HCT116 (cell line): ENCODE data around the gene ZNHIT6. TPM values are rescaled to one million over a fixed set of nuclear protein-coding genes. Genes with fewer than 3 reads are reported as not detected.

ENCODE experiments used
- ATAC-seq: fragments of 200-7000 bp; cut with Tn5 transposase; 2 replicates; pipeline ENCODE4 v1.9.1; 2020; ENCODE audit warnings: mild to moderate bottlenecking, moderate library complexity
- BruUV-seq: library from RNA; stranded (reverse); fragments of 400-500 nt; replicated peaks from 2 replicates; lab custom pipeline; 2021; lab: Mats Ljungman, UMichigan
- CTCF ChIA-PET: fragments of 300-600 bp; sonication (Branson Sonifier 250); formaldehyde crosslinking; loops from one replicate; lab custom pipeline; 2021; ENCODE audit warnings: antibody characterized with exemption; lab: Charles Lee
- POLR2A ChIA-PET: fragments of 300-600, 350-600 bp; sonication (Branson Sonifier 250); formaldehyde crosslinking; loops from one replicate; lab custom pipeline; 2021; ENCODE audit warnings: antibody characterized with exemption; lab: Charles Lee
- RAD21 ChIA-PET, 2 experiments: fragments of 300-600 bp; sonication (Branson Sonifier 250); formaldehyde crosslinking; loops; one replicate each; lab custom pipeline; 2023; ENCODE audit warnings: low total read pairs in 2 of 2; ENCODE audit not compliant: uncharacterized antibody in 2 of 2, unreplicated experiment in 2 of 2, low non-redundant PET in 1 of 2; lab: Charles Lee
- DNase-seq: peaks from one replicate; pipeline ENCODE4 v3.0.0-alpha.2; 2010; ENCODE audit warnings: low read depth, low spot score
- H2AFZ ChIP-seq: fragments of 200-600 bp; shearing (Covaris generic), sonication (generic); 2 replicates; pipeline ENCODE4 v1.6.1; 2017; ENCODE audit warnings: low read depth, mixed run types, mixed read lengths, antibody characterized with exemption, low read length; ENCODE audit not compliant: poor library complexity, severe bottlenecking
- H3K27ac ChIP-seq: 2 replicates; pipeline ENCODE4 v1.5.1; 2012; ENCODE audit warnings: low read depth, low read length
- H3K27me3 ChIP-seq: fragments of 200-600 bp; sonication (generic); 2 replicates; pipeline ENCODE4 v1.6.1; 2016; ENCODE audit warnings: mixed run types, low read length, mixed read lengths; ENCODE audit not compliant: insufficient read depth
- H3K36me3 ChIP-seq, 2 experiments: fragments of 200-500 bp in 1 of 2; fragments of 200-600 bp in 1 of 2; sonication (Bioruptor generic) in 1 of 2; sonication (generic) in 1 of 2; 2 replicates each; pipeline versions ENCODE4 v1.5.1 to v1.6.1; 2014 to 2016; ENCODE audit warnings: low read length in 2 of 2, inconsistent platforms in 1 of 2, mixed read lengths in 1 of 2, mixed run types in 1 of 2; ENCODE audit not compliant: insufficient read depth in 2 of 2, control insufficient read depth in 1 of 2
- H3K4me1 ChIP-seq, 2 experiments: fragments of 200-600 bp in 1 of 2; sonication (generic) in 1 of 2; 2 replicates each; pipeline versions ENCODE4 v1.5.1 to v1.6.1; 2012 to 2017; ENCODE audit warnings: low read length in 2 of 2, inconsistent platforms in 1 of 2, mild to moderate bottlenecking in 1 of 2, mixed read lengths in 1 of 2, mixed run types in 1 of 2, moderate library complexity in 1 of 2; ENCODE audit not compliant: insufficient read depth in 2 of 2, control insufficient read depth in 1 of 2
- H3K4me2 ChIP-seq: fragments of 200-600 bp; sonication (generic); 2 replicates; pipeline ENCODE4 v1.6.1; 2017; ENCODE audit warnings: mixed run types, low read length, mixed read lengths
- H3K4me3 ChIP-seq, 2 experiments: fragments of 200-600 bp in 1 of 2; sonication (generic) in 1 of 2; replicated peaks in 1 of 2; 2 replicates each; pipeline ENCODE4 v1.5.1; 2011 to 2016; ENCODE audit warnings: low read length in 2 of 2, control low read depth in 1 of 2, low read depth in 1 of 2, mild to moderate bottlenecking in 1 of 2, mixed read lengths in 1 of 2, mixed run types in 1 of 2
- H3K79me2 ChIP-seq: fragments of 200-600 bp; sonication (generic); 2 replicates; pipeline ENCODE4 v1.6.1; 2017; ENCODE audit warnings: mild to moderate bottlenecking, mixed run types, low read length, moderate library complexity, mixed read lengths; ENCODE audit not compliant: insufficient read depth
- H3K9ac ChIP-seq: fragments of 200-600 bp; sonication (generic); 2 replicates; pipeline ENCODE4 v1.6.1; 2016; ENCODE audit warnings: low read length, mixed read lengths
- H3K9me2 ChIP-seq: fragments of 200-600 bp; sonication (generic), shearing (Covaris generic); 2 replicates; pipeline ENCODE4 v1.6.1; 2017; ENCODE audit warnings: mixed run types, mild to moderate bottlenecking, moderate library complexity; ENCODE audit not compliant: insufficient read depth
- H3K9me3 ChIP-seq, 2 experiments: fragments of 200-500 bp in 1 of 2; fragments of 200-600 bp in 1 of 2; sonication (Bioruptor generic) in 1 of 2; sonication (generic) in 1 of 2; 2 replicates each; pipeline ENCODE4 v1.6.1; 2014 to 2017; ENCODE audit warnings: low read length in 2 of 2, mixed read lengths in 2 of 2, inconsistent platforms in 1 of 2, low read depth in 1 of 2, mild to moderate bottlenecking in 1 of 2, mixed run types in 1 of 2, moderate library complexity in 1 of 2; ENCODE audit not compliant: control insufficient read depth in 1 of 2, insufficient read depth in 1 of 2
- H4K20me1 ChIP-seq: fragments of 200-600 bp; sonication (generic), shearing (Covaris generic); 2 replicates; pipeline ENCODE4 v1.6.1; 2017; ENCODE audit warnings: mixed run types, mild to moderate bottlenecking, moderate library complexity; ENCODE audit not compliant: insufficient read depth
- CBX3 ChIP-seq: IDR thresholded peaks from 2 replicates; pipeline ENCODE4 v1.6.1; 2012; ENCODE audit warnings: low read depth
- CEBPB ChIP-seq: IDR thresholded peaks from 2 replicates; pipeline ENCODE4 v1.6.1; 2012; ENCODE audit warnings: low read depth
- ELF1 ChIP-seq: IDR thresholded peaks from 2 replicates; pipeline ENCODE4 v1.6.1; 2012; ENCODE audit warnings: low read depth, borderline replicate concordance
- EZH2 ChIP-seq: fragments of 200-600 bp; sonication (generic); IDR thresholded peaks from 2 replicates; pipeline ENCODE4 v1.6.1; 2017; ENCODE audit warnings: antibody characterized with exemption, mixed run types
- EZH2phosphoT487 ChIP-seq: fragments of 200-600 bp; IDR thresholded peaks from 2 replicates; pipeline ENCODE4 v1.6.1; 2018; ENCODE audit warnings: antibody characterized with exemption, borderline replicate concordance
- FOSL1 ChIP-seq: IDR thresholded peaks from 2 replicates; pipeline ENCODE4 v1.6.1; 2012; ENCODE audit warnings: low read depth
- JUND ChIP-seq: IDR thresholded peaks from 2 replicates; pipeline ENCODE4 v1.6.1; 2012
- POLR2A ChIP-seq: IDR thresholded peaks from 2 replicates; pipeline ENCODE4 v1.7.0; 2011; ENCODE audit warnings: borderline replicate concordance; ENCODE audit not compliant: insufficient read depth, insufficient read length; ENCODE audit errors: extremely low read depth
- POLR2AphosphoS5 ChIP-seq: IDR thresholded peaks from 2 replicates; pipeline ENCODE4 v1.6.1; 2011; ENCODE audit warnings: mild to moderate bottlenecking, low read depth, low read length, moderate library complexity
- RAD21 ChIP-seq: IDR thresholded peaks from 2 replicates; pipeline ENCODE4 v1.6.1; 2012; ENCODE audit warnings: low read depth, mild to moderate bottlenecking
- SRF ChIP-seq: IDR thresholded peaks from 2 replicates; pipeline ENCODE4 v1.6.1; 2012; ENCODE audit warnings: low read depth
- TCF7L2 ChIP-seq: IDR thresholded peaks from 2 replicates; pipeline ENCODE4 v1.7.0; 2011; ENCODE audit warnings: borderline replicate concordance, inconsistent platforms; ENCODE audit not compliant: insufficient read depth, insufficient read length; ENCODE audit errors: extremely low read depth
- ZFX ChIP-seq: fragments of 450-650 bp; IDR thresholded peaks from 2 replicates; pipeline ENCODE4 v1.6.1; 2017
- ZNF274 ChIP-seq: fragments of 200-500 bp; sonication (Bioruptor generic); IDR thresholded peaks from 2 replicates; pipeline ENCODE4 v1.6.1; 2014; ENCODE audit warnings: mild to moderate bottlenecking, low read depth, low read length, inconsistent platforms
- intact Hi-C: fragments of 100-400 bp; cut with micrococcal nuclease; formaldehyde crosslinking; loops from 2 replicates; pipeline ENCODE4 v1.10.0; 2022
- total RNA-seq: library from RNA; stranded (reverse); gene quantifications from one replicate; pipeline ENCODE4 v1.2.1, GENCODE V29; 2021; ENCODE audit not compliant: unreplicated experiment
- TF ChIP-seq, protein P1 (sequence below): IDR thresholded peaks from 2 replicates; pipeline ENCODE4 v1.6.1; 2012
- TF ChIP-seq, protein P2 (sequence below): IDR thresholded peaks from 2 replicates; pipeline ENCODE4 v1.6.1; 2011; ENCODE audit warnings: mild to moderate bottlenecking, low read length, moderate library complexity; ENCODE audit not compliant: insufficient replicate concordance; ENCODE audit errors: extremely low read depth
- TF ChIP-seq, protein P3 (sequence below), 3 experiments: fragments of 200-600 bp in 1 of 3; sonication (generic) in 1 of 3; IDR thresholded peaks in 2 of 3; conservative IDR thresholded peaks in 1 of 3; 2 replicates each; pipeline ENCODE4 v1.5.1; 2012 to 2017; ENCODE audit warnings: low read depth in 2 of 3, low read length in 2 of 3, antibody characterized with exemption in 1 of 3, borderline replicate concordance in 1 of 3, control low read depth in 1 of 3, mild to moderate bottlenecking in 1 of 3, mixed read lengths in 1 of 3, mixed run types in 1 of 3, moderate library complexity in 1 of 3; ENCODE audit not compliant: insufficient read depth in 1 of 3
- TF ChIP-seq, protein P4 (sequence below): IDR thresholded peaks from 2 replicates; pipeline ENCODE4 v1.6.1; 2012; ENCODE audit warnings: low read depth

Gene ZNHIT6
- total RNA-seq, 1 experiment from 2014 or later, result 18.4 TPM

- POLR2A ChIA-PET, result no interaction called here
- no TSS peak for BruUV-seq
- Histone ChIP-seq H4K20me1 (no peaks in the 10 kb centered on the region), H2AFZ (no peak overlapping the region), H3K9ac (no peak overlapping the region), H3K27me3 (no peaks in the 10 kb centered on the region), H3K4me2 (no peak overlapping the region), H3K4me1 (peaks cover 15 to 18% of the 10 kb centered on the region in 2 experiments), H3K79me2 (no peaks in the 10 kb centered on the region), H3K9me3 (no peaks in the 10 kb centered on the region)
- no peak for ATAC-seq
- intact Hi-C loops, result no loop called here
- RAD21 ChIA-PET, result no interaction called here
- TF ChIP-seq ZNF274 (no peak), POLR2AphosphoS5 (no peak), ELF1 (no peak), ZFX (no peak), FOSL1 (no peak), JUND (no peak), EZH2phosphoT487 (no peak), EZH2 (no peak), RAD21 (no peak), CBX3 (no peak), TCF7L2 (no peak), POLR2A (no peak), CEBPB (no peak), SRF (no peak)
- TF ChIP-seq, protein P1, sequence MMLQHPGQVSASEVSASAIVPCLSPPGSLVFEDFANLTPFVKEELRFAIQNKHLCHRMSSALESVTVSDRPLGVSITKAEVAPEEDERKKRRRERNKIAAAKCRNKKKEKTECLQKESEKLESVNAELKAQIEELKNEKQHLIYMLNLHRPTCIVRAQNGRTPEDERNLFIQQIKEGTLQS, result no peak
- TF ChIP-seq, protein P2, sequence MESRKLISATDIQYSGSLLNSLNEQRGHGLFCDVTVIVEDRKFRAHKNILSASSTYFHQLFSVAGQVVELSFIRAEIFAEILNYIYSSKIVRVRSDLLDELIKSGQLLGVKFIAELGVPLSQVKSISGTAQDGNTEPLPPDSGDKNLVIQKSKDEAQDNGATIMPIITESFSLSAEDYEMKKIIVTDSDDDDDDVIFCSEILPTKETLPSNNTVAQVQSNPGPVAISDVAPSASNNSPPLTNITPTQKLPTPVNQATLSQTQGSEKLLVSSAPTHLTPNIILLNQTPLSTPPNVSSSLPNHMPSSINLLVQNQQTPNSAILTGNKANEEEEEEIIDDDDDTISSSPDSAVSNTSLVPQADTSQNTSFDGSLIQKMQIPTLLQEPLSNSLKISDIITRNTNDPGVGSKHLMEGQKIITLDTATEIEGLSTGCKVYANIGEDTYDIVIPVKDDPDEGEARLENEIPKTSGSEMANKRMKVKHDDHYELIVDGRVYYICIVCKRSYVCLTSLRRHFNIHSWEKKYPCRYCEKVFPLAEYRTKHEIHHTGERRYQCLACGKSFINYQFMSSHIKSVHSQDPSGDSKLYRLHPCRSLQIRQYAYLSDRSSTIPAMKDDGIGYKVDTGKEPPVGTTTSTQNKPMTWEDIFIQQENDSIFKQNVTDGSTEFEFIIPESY, result no peak
- TF ChIP-seq, protein P3, sequence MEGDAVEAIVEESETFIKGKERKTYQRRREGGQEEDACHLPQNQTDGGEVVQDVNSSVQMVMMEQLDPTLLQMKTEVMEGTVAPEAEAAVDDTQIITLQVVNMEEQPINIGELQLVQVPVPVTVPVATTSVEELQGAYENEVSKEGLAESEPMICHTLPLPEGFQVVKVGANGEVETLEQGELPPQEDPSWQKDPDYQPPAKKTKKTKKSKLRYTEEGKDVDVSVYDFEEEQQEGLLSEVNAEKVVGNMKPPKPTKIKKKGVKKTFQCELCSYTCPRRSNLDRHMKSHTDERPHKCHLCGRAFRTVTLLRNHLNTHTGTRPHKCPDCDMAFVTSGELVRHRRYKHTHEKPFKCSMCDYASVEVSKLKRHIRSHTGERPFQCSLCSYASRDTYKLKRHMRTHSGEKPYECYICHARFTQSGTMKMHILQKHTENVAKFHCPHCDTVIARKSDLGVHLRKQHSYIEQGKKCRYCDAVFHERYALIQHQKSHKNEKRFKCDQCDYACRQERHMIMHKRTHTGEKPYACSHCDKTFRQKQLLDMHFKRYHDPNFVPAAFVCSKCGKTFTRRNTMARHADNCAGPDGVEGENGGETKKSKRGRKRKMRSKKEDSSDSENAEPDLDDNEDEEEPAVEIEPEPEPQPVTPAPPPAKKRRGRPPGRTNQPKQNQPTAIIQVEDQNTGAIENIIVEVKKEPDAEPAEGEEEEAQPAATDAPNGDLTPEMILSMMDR (IDR thresholded peaks at IDR 0.05 in 2 of 3, conservative IDR thresholded peaks at IDR 0.05 in 1 of 3; ENCODE audit: borderline replicate concordance in 1 of 3, insufficient read depth in 1 of 3, low read depth in 2 of 3, low read length in 2 of 3), result no peak
- TF ChIP-seq, protein P4, sequence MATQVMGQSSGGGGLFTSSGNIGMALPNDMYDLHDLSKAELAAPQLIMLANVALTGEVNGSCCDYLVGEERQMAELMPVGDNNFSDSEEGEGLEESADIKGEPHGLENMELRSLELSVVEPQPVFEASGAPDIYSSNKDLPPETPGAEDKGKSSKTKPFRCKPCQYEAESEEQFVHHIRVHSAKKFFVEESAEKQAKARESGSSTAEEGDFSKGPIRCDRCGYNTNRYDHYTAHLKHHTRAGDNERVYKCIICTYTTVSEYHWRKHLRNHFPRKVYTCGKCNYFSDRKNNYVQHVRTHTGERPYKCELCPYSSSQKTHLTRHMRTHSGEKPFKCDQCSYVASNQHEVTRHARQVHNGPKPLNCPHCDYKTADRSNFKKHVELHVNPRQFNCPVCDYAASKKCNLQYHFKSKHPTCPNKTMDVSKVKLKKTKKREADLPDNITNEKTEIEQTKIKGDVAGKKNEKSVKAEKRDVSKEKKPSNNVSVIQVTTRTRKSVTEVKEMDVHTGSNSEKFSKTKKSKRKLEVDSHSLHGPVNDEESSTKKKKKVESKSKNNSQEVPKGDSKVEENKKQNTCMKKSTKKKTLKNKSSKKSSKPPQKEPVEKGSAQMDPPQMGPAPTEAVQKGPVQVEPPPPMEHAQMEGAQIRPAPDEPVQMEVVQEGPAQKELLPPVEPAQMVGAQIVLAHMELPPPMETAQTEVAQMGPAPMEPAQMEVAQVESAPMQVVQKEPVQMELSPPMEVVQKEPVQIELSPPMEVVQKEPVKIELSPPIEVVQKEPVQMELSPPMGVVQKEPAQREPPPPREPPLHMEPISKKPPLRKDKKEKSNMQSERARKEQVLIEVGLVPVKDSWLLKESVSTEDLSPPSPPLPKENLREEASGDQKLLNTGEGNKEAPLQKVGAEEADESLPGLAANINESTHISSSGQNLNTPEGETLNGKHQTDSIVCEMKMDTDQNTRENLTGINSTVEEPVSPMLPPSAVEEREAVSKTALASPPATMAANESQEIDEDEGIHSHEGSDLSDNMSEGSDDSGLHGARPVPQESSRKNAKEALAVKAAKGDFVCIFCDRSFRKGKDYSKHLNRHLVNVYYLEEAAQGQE, result no peak
- TF ChIP-seq, all 23 proteins: peak for 0
- DNase-seq, result no peak
- Histone ChIP-seq H3K4me3 (no peak overlapping the region), H3K36me3 (no peaks in the 10 kb centered on the region), H3K9me2 (no peaks in the 10 kb centered on the region), H3K27ac (no peak overlapping the region)
- CTCF ChIA-PET, result no interaction called here
Measured at GRCh38 chr1:85601901-85602300, 106.3 kb downstream of the ZNHIT6 start.
